Neutrophil (primary cell): ENCODE data around the gene LDB2.

Experiments used
- H3K27ac ChIP-seq: fragments of 200-600 bp; sonication (generic); 2 replicates; pipeline ENCODE4 v1.5.1; 2016; ENCODE audit warnings: mild to moderate bottlenecking, moderate library complexity
- H3K27me3 ChIP-seq: fragments of 200-600 bp; sonication (generic); 2 replicates; pipeline ENCODE4 v1.6.0; 2016; ENCODE audit warnings: mild to moderate bottlenecking
- H3K36me3 ChIP-seq: fragments of 200-600 bp; sonication (generic); 2 replicates; pipeline ENCODE4 v1.5.1; 2017
- H3K4me1 ChIP-seq, 2 experiments: fragments of 200-600 bp in 1 of 2; sonication (generic) in 1 of 2; 1 replicate in 1 of 2; 2 replicates in 1 of 2; pipeline versions ENCODE4 v1.5.1 to v1.6.1; 2013 to 2016; ENCODE audit warnings: low read depth in 1 of 2, low read length in 1 of 2, mild to moderate bottlenecking in 1 of 2, moderate library complexity in 1 of 2; ENCODE audit not compliant: control insufficient read depth in 1 of 2, insufficient read depth in 1 of 2
- H3K4me3 ChIP-seq, 2 experiments: fragments of 200-600 bp in 1 of 2; sonication (generic) in 1 of 2; 1 replicate in 1 of 2; 2 replicates in 1 of 2; pipeline ENCODE4 v1.5.1; 2013 to 2016; ENCODE audit warnings: low read depth in 1 of 2, low read length in 1 of 2, mild to moderate bottlenecking in 1 of 2, moderate library complexity in 1 of 2
- H3K9me3 ChIP-seq: fragments of 200-600 bp; sonication (generic); 2 replicates; pipeline ENCODE4 v1.5.1; 2016
- CTCF ChIP-seq: fragments of 200-600 bp; sonication (generic); IDR thresholded peaks from 2 replicates; pipeline ENCODE4 v1.5.1; 2016; ENCODE audit warnings: antibody characterized with exemption

The LDB2 gene

GRCh38 chr4:16812041-16812440 is 86.4 kb downstream of the LDB2 start:
- no peak overlapping the region for H3K27ac ChIP-seq
- H3K4me3 ChIP-seq, result no peak overlapping the region
- no peak for TF ChIP-seq CTCF

DNA sequence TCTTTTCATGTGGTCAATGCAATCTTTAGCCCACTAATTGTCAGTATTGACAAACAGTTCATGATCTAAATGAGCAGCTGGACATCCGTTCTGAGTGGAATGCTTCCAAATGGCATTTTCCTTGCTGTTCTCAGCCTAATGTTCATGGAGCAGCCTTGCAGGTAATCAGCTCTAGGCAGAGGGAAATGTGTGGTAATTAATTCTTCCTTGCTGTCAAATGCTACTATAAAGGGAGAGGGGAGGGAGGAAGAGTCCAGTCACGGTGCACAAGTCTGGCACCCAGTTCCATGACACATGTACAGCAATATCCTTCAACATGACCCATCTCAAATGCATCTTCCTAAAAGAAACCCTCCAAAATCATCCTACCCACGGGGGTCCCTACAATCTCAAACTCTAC is 88.5 kb downstream of the LDB2 start:
- H3K27ac ChIP-seq, result no peak overlapping the region
- H3K4me3 ChIP-seq, result no peak overlapping the region
- no peak for TF ChIP-seq CTCF
- H3K27me3 ChIP-seq, result no peaks in the 10 kb centered on the region
- H3K9me3 ChIP-seq, result no peaks in the 10 kb centered on the region
- H3K36me3 ChIP-seq, result no peaks in the 10 kb centered on the region
- no peaks in the 10 kb centered on the region for H3K4me1 ChIP-seq

More at GRCh38 chr4:16812041-16812440, 86.4 kb downstream of the LDB2 start:
- H3K4me1 ChIP-seq, result no peaks in the 10 kb centered on the region
- no peaks in the 10 kb centered on the region for H3K9me3 ChIP-seq
- H3K36me3 ChIP-seq, result no peaks in the 10 kb centered on the region
- no peaks in the 10 kb centered on the region for H3K27me3 ChIP-seq

GRCh38 chr4:16809064-16809463 is 89.4 kb downstream of the LDB2 start:
- Histone ChIP-seq H3K36me3 (no peaks in the 10 kb centered on the region), H3K27ac (no peak overlapping the region), H3K27me3 (no peaks in the 10 kb centered on the region), H3K4me1 (no peaks in the 10 kb centered on the region), H3K4me3 (no peak overlapping the region), H3K9me3 (no peaks in the 10 kb centered on the region)
- no peak for TF ChIP-seq CTCF

DNA sequence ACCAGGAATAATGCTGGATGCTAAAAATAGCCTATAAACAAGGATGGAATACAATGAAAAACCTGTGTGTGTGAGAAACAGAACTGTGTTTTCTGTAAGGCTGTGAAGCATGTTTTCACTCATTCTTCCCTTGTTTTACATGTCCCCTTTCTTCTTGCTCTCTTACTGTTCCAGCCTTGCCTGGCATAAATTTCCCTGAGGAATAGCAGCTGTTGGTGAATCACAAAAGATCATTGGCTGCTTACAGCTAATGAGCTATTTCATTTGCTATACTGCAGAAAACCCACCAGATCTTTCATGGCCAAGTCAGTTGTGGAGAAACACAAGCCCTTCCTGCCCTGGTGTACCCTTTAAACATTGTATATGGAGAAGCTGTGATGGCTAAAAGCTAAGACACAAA is 91.1 kb downstream of the LDB2 start:
- Histone ChIP-seq H3K36me3 (no peaks in the 10 kb centered on the region), H3K4me3 (no peak overlapping the region), H3K27ac (no peak overlapping the region), H3K9me3 (no peaks in the 10 kb centered on the region), H3K4me1 (no peaks in the 10 kb centered on the region), H3K27me3 (no peaks in the 10 kb centered on the region)
- TF ChIP-seq CTCF, result no peak

DNA sequence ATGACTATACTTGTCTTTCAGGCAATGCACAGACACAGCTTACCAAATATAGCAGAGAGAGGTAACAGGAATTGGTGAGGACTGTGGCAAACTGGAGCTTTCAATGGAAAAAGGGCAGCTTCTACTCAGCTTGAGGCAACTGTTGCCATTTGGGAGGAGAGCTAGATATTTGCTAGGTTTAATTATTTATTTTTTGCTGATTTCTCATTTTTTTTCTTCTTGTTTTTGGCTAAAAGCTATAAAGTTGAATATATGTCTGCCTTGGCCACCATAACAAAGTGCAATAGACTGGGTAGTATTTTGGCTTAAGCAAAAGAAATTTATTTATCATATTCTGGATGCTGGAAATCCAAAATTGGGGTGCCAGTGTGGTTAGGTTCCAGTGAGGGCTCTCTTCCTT is 93.9 kb downstream of the LDB2 start:
- Histone ChIP-seq H3K27me3 (no peaks in the 10 kb centered on the region), H3K4me3 (no peak overlapping the region), H3K4me1 (no peaks in the 10 kb centered on the region), H3K27ac (no peak overlapping the region), H3K36me3 (no peaks in the 10 kb centered on the region), H3K9me3 (no peaks in the 10 kb centered on the region)
- no peak for TF ChIP-seq CTCF

DNA sequence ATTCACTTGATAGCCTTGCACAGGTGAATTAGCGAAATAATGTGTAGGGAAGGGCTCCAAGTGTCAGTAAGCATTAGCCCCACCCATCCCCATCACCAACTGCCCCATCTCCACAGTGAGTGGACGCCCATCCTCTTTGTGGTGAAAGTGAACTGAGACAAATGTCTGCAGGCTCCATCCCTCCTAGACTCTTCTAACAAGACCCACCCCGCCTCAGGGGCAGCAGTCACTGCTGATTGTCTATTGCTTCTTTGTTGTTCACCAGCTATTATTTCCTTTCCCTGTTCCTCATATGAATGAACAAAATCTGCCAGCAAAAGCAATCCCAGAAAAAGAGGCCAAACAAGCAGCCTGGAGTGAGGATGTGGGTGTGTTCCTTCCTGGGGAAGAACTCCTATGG is 96.4 kb downstream of the LDB2 start:
- H3K4me3 ChIP-seq, result no peak overlapping the region
- no peak for TF ChIP-seq CTCF

More for the DNA sequence above, 96.4 kb downstream of the LDB2 start:
- Histone ChIP-seq H3K9me3 (no peaks in the 10 kb centered on the region), H3K36me3 (no peaks in the 10 kb centered on the region), H3K27me3 (no peaks in the 10 kb centered on the region), H3K4me1 (no peaks in the 10 kb centered on the region), H3K27ac (no peak overlapping the region)
